ENCODE measurements around the gene GLI3. TPM values are rescaled to one million over a fixed set of nuclear protein-coding genes. Genes with fewer than 3 reads are reported as not detected.
A peak's percentile ranks its signal among the peaks of the same experiment; 100 is the strongest.

Gene GLI3
- total RNA-seq, 2 donors from 2014 or later = 2.7 to 10.2 TPM

DNA sequence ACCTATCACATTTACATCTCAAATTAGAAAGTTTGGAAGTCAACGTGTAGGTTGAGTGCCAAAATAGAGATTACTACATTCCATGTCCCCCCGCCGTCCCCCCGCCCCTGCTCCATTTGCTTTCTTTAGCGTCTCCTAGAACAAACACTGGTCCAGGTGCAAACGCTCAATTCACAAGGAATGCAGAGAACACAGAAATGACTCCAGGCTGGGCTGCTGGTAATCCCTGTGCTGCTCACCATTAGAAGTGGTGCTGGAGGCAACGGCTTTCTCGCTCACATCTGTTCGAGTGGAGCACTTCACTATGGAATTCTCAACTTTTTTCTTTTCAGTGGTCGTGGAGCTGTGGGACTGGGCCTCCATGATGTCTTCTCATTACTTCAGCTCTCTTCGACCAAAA lies 14.1 kb downstream of the GLI3 start:
- Mint-ChIP-seq H3K27ac (no peak overlapping the region), H3K9me3 (no peaks in the 10 kb centered on the region), H3K4me1 (peaks cover 41% of the 10 kb centered on the region), H3K36me3 (ENCODE audit: low read depth) (no peaks in the 10 kb centered on the region), H3K4me3 (no peak overlapping the region), H3K27me3 (ENCODE audit: insufficient read depth) (peaks cover 38% of the 10 kb centered on the region)
- Histone ChIP-seq H3K36me3 (ENCODE audit: control insufficient read depth, insufficient read depth, low read length) (no peaks in the 10 kb centered on the region), H3K4me3 (ENCODE audit: low read length) (no peak overlapping the region), H3K4me1 (ENCODE audit: control insufficient read depth, insufficient read depth, low read length) (no peaks in the 10 kb centered on the region), H3K9ac (ENCODE audit: extremely low read depth, low read length, poor library complexity, severe bottlenecking) (no peak overlapping the region), H3K9me3 (ENCODE audit: control insufficient read depth, low read length) (no peaks in the 10 kb centered on the region), H3K27me3 (ENCODE audit: control insufficient read depth, insufficient read depth, low read length, poor library complexity, severe bottlenecking) (peaks cover 19% of the 10 kb centered on the region), H3K27ac (ENCODE audit: low read depth, low read length) (peak overlapping the region; percentile 83)
- 47 to 59% methylated on average over 4 to 11 of the region's 11 CpGs for WGBS, 2 experiments (ENCODE audit: insufficient coverage in 1 of 2, insufficient read length in 1 of 2)
- TF ChIP-seq, protein P1, sequence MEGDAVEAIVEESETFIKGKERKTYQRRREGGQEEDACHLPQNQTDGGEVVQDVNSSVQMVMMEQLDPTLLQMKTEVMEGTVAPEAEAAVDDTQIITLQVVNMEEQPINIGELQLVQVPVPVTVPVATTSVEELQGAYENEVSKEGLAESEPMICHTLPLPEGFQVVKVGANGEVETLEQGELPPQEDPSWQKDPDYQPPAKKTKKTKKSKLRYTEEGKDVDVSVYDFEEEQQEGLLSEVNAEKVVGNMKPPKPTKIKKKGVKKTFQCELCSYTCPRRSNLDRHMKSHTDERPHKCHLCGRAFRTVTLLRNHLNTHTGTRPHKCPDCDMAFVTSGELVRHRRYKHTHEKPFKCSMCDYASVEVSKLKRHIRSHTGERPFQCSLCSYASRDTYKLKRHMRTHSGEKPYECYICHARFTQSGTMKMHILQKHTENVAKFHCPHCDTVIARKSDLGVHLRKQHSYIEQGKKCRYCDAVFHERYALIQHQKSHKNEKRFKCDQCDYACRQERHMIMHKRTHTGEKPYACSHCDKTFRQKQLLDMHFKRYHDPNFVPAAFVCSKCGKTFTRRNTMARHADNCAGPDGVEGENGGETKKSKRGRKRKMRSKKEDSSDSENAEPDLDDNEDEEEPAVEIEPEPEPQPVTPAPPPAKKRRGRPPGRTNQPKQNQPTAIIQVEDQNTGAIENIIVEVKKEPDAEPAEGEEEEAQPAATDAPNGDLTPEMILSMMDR (conservative IDR thresholded peaks at IDR 0.05) = no peak
- peak; percentile 71 for DNase-seq

DNA sequence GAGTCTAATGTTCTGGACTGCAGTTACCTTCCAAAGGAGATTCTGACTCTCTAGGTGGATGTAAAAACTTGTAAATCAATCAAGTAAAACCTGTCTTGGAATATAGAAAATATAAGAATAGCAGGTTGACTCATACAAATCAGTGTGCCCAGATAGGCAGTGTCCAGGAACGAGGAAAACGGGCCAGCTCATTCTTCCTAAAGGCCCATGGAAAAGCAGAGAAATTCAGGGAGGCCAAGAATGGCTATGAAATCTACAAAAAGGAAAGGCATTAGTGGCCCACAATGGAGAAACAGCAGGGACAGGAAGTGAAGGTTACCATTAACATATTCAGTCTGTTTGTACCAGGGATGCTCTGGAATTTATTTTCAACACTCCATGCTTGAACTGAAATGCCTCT lies 14.9 kb downstream of the GLI3 start:
- Mint-ChIP-seq H3K27ac (no peak overlapping the region), H3K9me3 (no peaks in the 10 kb centered on the region), H3K36me3 (ENCODE audit: low read depth) (no peaks in the 10 kb centered on the region), H3K27me3 (ENCODE audit: insufficient read depth) (peaks cover 30% of the 10 kb centered on the region), H3K4me3 (no peak overlapping the region), H3K4me1 (peaks cover 37% of the 10 kb centered on the region)
- H3K27me3 ChIP-seq (ENCODE audit: control insufficient read depth, insufficient read depth, low read length, poor library complexity, severe bottlenecking) = peaks cover 12% of the 10 kb centered on the region
- H3K36me3 ChIP-seq (ENCODE audit: control insufficient read depth, insufficient read depth, low read length) = no peaks in the 10 kb centered on the region
- H3K4me3 ChIP-seq (ENCODE audit: low read length) = no peak overlapping the region
- H3K27ac ChIP-seq (ENCODE audit: low read depth, low read length) = peak overlapping the region; percentile 83
- DNase-seq = peak; percentile 59
- H3K9ac ChIP-seq (ENCODE audit: extremely low read depth, low read length, poor library complexity, severe bottlenecking) = no peak overlapping the region
- no peaks in the 10 kb centered on the region for H3K9me3 ChIP-seq (ENCODE audit: control insufficient read depth, low read length)
- TF ChIP-seq, protein P1 (conservative IDR thresholded peaks at IDR 0.05) = no peak
- WGBS, 2 experiments (ENCODE audit: insufficient coverage in 1 of 2, insufficient read length in 1 of 2) = 25 to 52% methylated on average over 2 of the region's 2 CpGs
- no peaks in the 10 kb centered on the region for H3K4me1 ChIP-seq (ENCODE audit: control insufficient read depth, insufficient read depth, low read length)

DNA sequence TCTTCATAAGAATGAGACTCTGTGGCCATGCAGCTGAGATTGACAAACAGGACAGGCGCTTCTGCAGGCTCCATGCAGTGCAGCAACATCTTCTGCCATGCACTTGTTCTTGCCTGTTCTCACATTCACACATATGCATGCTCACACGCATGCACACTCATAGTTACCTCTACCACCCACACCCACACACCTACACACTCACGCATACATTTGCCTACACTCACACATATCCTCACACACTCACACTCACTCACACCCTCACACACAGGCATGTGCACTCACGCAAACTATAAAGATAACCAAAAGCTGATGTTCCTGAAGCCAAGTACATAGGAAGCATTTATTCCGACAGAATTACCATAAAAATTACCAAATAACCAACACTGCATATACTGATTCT lies 15.7 kb downstream of the GLI3 start:
- H3K9me3 ChIP-seq (ENCODE audit: control insufficient read depth, low read length) = no peaks in the 10 kb centered on the region
- TF ChIP-seq, protein P1 (conservative IDR thresholded peaks at IDR 0.05) = no peak
- no peaks in the 10 kb centered on the region for H3K36me3 Mint-ChIP-seq (ENCODE audit: low read depth)
- H3K4me3 Mint-ChIP-seq = no peak overlapping the region
- no peak overlapping the region for H3K27ac ChIP-seq (ENCODE audit: low read depth, low read length)
- WGBS, 2 experiments (ENCODE audit: insufficient coverage in 1 of 2, insufficient read length in 1 of 2) = 76 to 93% methylated on average over 3 to 5 of the region's 5 CpGs
- H3K4me3 ChIP-seq (ENCODE audit: low read length) = no peak overlapping the region
- H3K27ac Mint-ChIP-seq = no peak overlapping the region
- DNase-seq = no peak
- peaks cover 3% of the 10 kb centered on the region for H3K27me3 ChIP-seq (ENCODE audit: control insufficient read depth, insufficient read depth, low read length, poor library complexity, severe bottlenecking)
- no peaks in the 10 kb centered on the region for H3K9me3 Mint-ChIP-seq
- H3K4me1 Mint-ChIP-seq = peaks cover 31% of the 10 kb centered on the region
- H3K27me3 Mint-ChIP-seq (ENCODE audit: insufficient read depth) = peaks cover 22% of the 10 kb centered on the region
- H3K9ac ChIP-seq (ENCODE audit: extremely low read depth, low read length, poor library complexity, severe bottlenecking) = no peak overlapping the region
- no peaks in the 10 kb centered on the region for H3K36me3 ChIP-seq (ENCODE audit: control insufficient read depth, insufficient read depth, low read length)
- no peaks in the 10 kb centered on the region for H3K4me1 ChIP-seq (ENCODE audit: control insufficient read depth, insufficient read depth, low read length)

Data from endodermal cell (in vitro differentiated cells).